ENCODE results near the gene USP21. TPM values are rescaled to one million over a fixed set of nuclear protein-coding genes. Genes with fewer than 3 reads are reported as not detected.
A peak's percentile ranks its signal among the peaks of the same experiment; 100 is the strongest.

USP21 gene
- total and polyA plus RNA-seq, 2 of the 13 experiments (the other 11 are each of a cell fraction or from before 2014, with no cell fraction given), result 10.1 to 33.1 TPM

DNA sequence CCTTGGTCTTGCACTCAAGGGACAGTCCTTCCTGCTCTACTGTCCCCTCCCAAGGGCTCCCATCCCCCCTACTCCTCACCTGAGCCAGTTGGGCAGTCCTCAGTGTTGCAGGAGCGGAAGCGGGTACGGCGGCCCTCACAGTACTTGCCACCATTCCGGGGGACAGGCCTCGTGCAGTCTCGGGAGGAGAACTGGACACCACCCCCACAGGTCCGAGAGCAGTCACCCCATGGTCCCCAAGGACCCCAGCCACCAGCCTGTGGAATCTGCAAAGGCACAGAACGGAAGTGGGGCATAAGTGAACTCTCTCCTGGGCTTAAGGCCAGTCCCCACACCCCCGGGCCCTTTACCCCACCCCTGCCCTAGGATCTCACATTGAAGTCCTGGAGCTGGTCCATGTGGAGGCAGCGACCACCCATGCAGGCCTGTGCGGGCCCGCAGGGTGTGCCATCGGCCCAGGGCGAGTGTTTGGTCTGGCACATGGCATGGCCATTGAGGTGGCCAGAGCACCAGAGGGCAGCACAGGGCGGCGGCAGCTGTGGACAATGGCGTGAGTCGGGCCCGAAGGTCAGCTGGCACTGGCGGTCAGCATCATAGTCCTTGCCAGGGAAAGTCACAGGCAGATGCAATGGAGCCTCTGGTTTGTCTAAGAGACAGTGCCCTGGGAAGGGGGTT is 34.4 kb downstream of the USP21 start (continued):
- TF ChIP-seq ZFX (CRISPR knock-in tag; IDR thresholded peaks at IDR 0.05; ENCODE audit: low read depth) (no peak), ZSCAN25 (CRISPR knock-in tag; IDR thresholded peaks at IDR 0.05) (no peak), ZNF232 (CRISPR knock-in tag; IDR thresholded peaks at IDR 0.05; ENCODE audit: borderline replicate concordance) (no peak), ISL2 (CRISPR knock-in tag; IDR thresholded peaks at IDR 0.05) (no peak), ZBTB33 (CRISPR knock-in tag; IDR thresholded peaks at IDR 0.05) (peak; percentile 98), ZNF3 (CRISPR knock-in tag; IDR thresholded peaks at IDR 0.05) (no peak), ZNF670 (CRISPR knock-in tag; IDR thresholded peaks at IDR 0.05; ENCODE audit: borderline replicate concordance) (no peak), SMYD3 (CRISPR knock-in tag; IDR thresholded peaks at IDR 0.05) (no peak), SALL1 (CRISPR knock-in tag; IDR thresholded peaks at IDR 0.05) (no peak), ZNF30 (CRISPR knock-in tag; IDR thresholded peaks at IDR 0.05) (no peak), MIXL1 (CRISPR knock-in tag; IDR thresholded peaks at IDR 0.05) (no peak), YY1 (IDR thresholded peaks at IDR 0.05; ENCODE audit: insufficient read depth, insufficient replicate concordance, low read depth, low read length) (peak; percentile 43), RAD21 (CRISPR knock-in tag; IDR thresholded peaks at IDR 0.05) (peak; percentile 49; the same call in 1 of the 2 replicates), XBP1 (CRISPR knock-in tag; IDR thresholded peaks at IDR 0.05) (no peak), ARNT2 (CRISPR knock-in tag; IDR thresholded peaks at IDR 0.05; ENCODE audit: low read depth) (no peak), ATF7-NPFF (CRISPR knock-in tag; IDR thresholded peaks at IDR 0.05; ENCODE audit: low read depth) (no peak)
- TF ChIP-seq, protein P1, sequence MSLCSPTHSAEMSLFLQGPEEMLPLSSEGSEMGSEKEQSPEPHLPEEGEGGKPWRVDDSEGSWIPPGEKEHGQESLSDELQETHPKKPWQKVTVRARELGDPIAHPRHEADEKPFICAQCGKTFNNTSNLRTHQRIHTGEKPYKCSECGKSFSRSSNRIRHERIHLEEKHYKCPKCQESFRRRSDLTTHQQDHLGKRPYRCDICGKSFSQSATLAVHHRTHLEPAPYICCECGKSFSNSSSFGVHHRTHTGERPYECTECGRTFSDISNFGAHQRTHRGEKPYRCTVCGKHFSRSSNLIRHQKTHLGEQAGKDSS (CRISPR knock-in tag; IDR thresholded peaks at IDR 0.05; ENCODE audit: borderline replicate concordance, low read depth), result no peak
- TF ChIP-seq, protein P2, sequence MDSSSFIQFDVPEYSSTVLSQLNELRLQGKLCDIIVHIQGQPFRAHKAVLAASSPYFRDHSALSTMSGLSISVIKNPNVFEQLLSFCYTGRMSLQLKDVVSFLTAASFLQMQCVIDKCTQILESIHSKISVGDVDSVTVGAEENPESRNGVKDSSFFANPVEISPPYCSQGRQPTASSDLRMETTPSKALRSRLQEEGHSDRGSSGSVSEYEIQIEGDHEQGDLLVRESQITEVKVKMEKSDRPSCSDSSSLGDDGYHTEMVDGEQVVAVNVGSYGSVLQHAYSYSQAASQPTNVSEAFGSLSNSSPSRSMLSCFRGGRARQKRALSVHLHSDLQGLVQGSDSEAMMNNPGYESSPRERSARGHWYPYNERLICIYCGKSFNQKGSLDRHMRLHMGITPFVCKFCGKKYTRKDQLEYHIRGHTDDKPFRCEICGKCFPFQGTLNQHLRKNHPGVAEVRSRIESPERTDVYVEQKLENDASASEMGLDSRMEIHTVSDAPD (CRISPR knock-in tag; IDR thresholded peaks at IDR 0.05), result no peak
- TF ChIP-seq, protein P3, sequence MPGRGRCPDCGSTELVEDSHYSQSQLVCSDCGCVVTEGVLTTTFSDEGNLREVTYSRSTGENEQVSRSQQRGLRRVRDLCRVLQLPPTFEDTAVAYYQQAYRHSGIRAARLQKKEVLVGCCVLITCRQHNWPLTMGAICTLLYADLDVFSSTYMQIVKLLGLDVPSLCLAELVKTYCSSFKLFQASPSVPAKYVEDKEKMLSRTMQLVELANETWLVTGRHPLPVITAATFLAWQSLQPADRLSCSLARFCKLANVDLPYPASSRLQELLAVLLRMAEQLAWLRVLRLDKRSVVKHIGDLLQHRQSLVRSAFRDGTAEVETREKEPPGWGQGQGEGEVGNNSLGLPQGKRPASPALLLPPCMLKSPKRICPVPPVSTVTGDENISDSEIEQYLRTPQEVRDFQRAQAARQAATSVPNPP (CRISPR knock-in tag; IDR thresholded peaks at IDR 0.05), result no peak
- TF ChIP-seq, protein P4, sequence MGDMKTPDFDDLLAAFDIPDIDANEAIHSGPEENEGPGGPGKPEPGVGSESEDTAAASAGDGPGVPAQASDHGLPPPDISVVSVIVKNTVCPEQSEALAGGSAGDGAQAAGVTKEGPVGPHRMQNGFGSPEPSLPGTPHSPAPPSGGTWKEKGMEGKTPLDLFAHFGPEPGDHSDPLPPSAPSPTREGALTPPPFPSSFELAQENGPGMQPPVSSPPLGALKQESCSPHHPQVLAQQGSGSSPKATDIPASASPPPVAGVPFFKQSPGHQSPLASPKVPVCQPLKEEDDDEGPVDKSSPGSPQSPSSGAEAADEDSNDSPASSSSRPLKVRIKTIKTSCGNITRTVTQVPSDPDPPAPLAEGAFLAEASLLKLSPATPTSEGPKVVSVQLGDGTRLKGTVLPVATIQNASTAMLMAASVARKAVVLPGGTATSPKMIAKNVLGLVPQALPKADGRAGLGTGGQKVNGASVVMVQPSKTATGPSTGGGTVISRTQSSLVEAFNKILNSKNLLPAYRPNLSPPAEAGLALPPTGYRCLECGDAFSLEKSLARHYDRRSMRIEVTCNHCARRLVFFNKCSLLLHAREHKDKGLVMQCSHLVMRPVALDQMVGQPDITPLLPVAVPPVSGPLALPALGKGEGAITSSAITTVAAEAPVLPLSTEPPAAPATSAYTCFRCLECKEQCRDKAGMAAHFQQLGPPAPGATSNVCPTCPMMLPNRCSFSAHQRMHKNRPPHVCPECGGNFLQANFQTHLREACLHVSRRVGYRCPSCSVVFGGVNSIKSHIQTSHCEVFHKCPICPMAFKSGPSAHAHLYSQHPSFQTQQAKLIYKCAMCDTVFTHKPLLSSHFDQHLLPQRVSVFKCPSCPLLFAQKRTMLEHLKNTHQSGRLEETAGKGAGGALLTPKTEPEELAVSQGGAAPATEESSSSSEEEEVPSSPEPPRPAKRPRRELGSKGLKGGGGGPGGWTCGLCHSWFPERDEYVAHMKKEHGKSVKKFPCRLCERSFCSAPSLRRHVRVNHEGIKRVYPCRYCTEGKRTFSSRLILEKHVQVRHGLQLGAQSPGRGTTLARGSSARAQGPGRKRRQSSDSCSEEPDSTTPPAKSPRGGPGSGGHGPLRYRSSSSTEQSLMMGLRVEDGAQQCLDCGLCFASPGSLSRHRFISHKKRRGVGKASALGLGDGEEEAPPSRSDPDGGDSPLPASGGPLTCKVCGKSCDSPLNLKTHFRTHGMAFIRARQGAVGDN (CRISPR knock-in tag; IDR thresholded peaks at IDR 0.05), result peak; percentile 74
